NCI-H2029 (cell line): ENCODE results near the gene EXO5.
"Not testable (repeated sequence)": the region's sequence is repeated elsewhere in the genome, so short reads cannot be mapped to it uniquely, and the experiment has no call there.

ENCODE experiments used
- DNase-seq: peaks from one replicate; lab custom pipeline; 2025; lab: John Stamatoyannopoulos, UW

EXO5 gene, protein sequence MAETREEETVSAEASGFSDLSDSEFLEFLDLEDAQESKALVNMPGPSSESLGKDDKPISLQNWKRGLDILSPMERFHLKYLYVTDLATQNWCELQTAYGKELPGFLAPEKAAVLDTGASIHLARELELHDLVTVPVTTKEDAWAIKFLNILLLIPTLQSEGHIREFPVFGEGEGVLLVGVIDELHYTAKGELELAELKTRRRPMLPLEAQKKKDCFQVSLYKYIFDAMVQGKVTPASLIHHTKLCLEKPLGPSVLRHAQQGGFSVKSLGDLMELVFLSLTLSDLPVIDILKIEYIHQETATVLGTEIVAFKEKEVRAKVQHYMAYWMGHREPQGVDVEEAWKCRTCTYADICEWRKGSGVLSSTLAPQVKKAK

GRCh38 chr1:40508375-40509341, at the start of gene EXO5:
Gene EXO5, plus strand, starts transcription at chr1:40508767. Its CDS starts 5,778 bp downstream, at chr1:40514545.
- DNase-seq, result peak; percentile 99

GRCh38 chr1:40462956-40463590, 45.5 kb upstream of the EXO5 start:
- DNase-seq, result no peak

- no peak for DNase-seq
Observed at GRCh38 chr1:40469327-40469726, 39.2 kb upstream of the EXO5 start.

DNA sequence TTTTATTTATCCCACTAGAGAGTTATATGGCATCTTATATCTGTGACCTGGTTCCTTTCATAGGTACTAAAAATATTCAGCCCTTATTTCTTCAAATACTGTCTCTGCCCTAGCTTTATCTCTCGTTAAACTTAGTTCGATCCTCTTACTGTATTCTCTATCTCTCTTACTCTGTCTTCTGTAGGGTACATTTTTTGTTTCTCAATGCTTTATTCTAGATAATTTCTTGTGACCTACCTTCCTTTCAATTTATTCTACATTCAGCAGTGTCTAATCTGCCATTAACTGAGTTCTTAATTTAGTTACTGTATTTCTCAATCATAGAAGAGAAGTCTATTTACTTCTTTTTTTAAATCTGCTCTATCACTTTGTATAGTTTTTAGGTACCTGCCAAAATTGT, 33.3 kb upstream of the EXO5 start:
- DNase-seq, result no peak

GRCh38 chr1:40476924-40477677, 31.5 kb upstream of the EXO5 start, which contains the start of gene ZFP69:
Gene ZFP69, plus strand, starts transcription at chr1:40477290. Its CDS starts 2,072 bp downstream, at chr1:40479362.
- peak; percentile 99 for DNase-seq

DNA sequence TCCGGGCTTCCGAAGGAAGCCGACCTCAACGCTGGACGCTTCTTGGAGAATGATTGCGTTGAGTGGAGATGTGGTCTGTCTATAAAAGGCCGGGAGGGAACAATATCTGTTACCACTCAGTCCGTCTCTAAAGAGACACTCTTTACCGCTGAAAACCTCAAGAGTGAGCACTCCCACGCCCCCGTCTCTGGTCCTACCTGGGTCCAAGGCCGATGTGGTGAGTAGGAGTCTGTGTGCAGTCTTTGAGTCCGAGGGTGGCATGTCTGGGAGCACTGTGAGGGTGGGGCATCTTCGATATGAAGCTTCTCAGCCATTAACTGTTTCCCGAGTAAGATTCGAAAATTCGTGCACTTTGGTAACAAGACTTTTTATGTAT, 30.9 kb upstream of the EXO5 start:
- DNase-seq, result peak; percentile 69

DNA sequence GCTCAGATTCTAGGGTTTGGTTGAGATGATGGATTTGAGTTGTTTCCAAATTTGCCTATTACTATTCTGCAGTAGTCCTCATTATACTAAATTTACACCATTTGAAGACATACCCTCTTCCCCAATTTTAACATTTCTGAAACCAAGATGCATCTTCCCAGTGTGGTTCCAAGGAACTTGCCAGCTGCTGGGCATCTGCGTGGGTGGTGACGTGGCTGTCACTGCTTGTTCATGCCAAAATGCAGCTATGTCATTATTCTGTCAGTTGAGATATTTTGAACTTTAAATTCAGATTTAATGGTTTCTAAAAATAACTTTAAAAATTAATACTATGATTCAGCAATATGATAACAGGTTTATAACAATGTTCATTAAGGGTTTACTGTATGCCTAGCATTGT, 30.3 kb upstream of the EXO5 start:
- no peak for DNase-seq

GRCh38 chr1:40479156-40479555, 29.4 kb upstream of the EXO5 start:
- DNase-seq, result no peak

GRCh38 chr1:40495315-40495903, 13.2 kb upstream of the EXO5 start:
- DNase-seq, result no peak

DNA sequence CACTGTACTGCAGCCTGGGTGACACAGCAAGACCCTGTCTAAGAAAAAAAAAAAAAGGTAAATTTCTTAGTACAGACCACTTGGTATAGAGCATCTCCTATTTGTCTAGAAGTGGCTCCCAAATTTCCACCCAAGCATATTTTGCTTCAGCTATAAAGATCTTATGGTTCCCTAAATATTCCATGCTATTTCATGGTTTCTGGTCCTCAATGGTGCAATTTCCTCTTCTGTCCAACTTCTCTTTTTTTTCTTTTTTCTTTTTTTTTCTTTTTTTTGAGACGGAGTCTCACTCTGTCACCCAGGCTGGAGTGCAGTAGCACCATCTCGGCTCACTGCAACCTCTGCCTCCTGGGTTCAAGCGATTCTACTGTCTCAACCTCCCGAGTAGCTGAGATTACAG, 5.9 kb upstream of the EXO5 start:
- not testable (repeated sequence) for DNase-seq

GRCh38 chr1:40507973-40508372, 594 bp upstream of the EXO5 start:
- no peak for DNase-seq

DNA sequence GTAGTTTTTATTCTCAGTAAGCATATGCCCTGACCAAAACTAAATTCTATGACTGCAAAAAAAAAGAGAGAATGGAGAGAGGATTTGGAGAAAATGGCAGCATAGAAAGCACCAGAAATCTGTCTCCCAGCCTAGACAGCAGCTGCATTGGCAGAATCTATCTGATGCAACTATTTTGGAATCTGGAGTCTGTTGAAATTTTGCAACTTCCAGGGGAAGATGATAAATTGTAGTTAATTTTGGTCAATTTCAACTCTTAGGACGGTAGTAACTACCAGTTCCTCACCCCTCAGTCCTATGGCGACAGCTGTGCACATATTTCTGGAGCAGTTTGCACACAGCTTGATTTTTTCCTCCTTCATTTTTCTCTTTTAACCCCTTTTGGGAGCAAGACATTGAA, 10.9 kb downstream of the EXO5 start:
- no peak for DNase-seq

DNA sequence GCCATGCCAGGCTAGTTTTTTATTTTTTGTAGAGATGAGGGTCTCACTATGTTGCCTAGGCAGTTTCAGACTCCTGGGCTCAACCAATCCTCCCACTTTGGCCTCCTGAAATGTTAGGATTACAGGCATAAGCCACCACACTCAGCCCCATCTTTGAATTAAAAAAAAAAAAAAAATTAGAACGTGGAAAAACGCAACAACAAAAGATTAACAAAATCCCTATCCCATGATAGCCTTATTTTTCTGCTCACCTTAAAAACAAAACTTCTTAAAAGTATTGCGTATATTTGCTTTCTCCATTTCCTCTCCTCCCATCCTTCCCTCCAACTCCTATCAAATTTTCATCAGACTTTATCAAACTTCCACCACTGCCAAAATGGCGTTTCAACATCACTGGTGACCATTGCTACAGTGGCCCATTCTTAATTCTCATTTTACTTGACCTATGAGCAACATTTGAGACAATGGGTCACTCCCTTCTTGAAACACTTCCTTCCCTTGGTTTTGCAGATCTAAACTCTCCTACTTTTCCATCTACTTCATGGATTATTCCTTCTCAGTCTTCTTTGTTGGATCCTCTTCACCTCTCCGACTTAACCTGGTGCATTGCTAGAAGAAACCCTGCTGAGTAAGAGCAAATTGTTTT, 22.3 kb downstream of the EXO5 start:
- DNase-seq, result peak; percentile 86

GRCh38 chr1:40531381-40532061, 23.0 kb downstream of the EXO5 start, which contains the start of gene ZNF684:
Gene ZNF684, plus strand, starts transcription at chr1:40531637. Its CDS starts 1,530 bp downstream, at chr1:40533167.
- DNase-seq, result peak; percentile 100

GRCh38 chr1:40532062-40532389, 23.5 kb downstream of the EXO5 start:
- no peak for DNase-seq

- peak; percentile 88 for DNase-seq
Observed at GRCh38 chr1:40532844-40533424, 24.4 kb downstream of the EXO5 start.

- no peak for DNase-seq
Observed at GRCh38 chr1:40534589-40534988, 26.0 kb downstream of the EXO5 start.

DNA sequence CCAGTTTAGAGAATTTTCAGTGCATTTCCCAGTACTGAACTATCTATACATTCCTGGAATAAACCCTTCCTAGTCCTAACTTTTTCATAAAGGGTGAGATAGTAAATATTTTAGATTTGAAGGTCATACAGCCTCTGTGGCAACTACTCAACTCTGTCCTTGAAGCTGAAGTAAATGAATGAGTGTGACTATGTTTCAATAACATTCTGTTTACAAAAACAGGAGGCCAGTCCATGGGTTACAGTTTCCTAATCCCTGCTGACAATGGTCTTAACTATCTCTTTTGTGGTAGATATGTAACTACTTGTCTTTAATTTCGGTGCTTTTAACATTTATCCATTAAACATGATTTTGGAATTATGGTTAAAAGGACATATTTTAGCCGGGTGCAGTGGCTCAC, 27.2 kb downstream of the EXO5 start:
- no peak for DNase-seq

GRCh38 chr1:40539338-40539737, 30.8 kb downstream of the EXO5 start:
- no peak for DNase-seq

DNA sequence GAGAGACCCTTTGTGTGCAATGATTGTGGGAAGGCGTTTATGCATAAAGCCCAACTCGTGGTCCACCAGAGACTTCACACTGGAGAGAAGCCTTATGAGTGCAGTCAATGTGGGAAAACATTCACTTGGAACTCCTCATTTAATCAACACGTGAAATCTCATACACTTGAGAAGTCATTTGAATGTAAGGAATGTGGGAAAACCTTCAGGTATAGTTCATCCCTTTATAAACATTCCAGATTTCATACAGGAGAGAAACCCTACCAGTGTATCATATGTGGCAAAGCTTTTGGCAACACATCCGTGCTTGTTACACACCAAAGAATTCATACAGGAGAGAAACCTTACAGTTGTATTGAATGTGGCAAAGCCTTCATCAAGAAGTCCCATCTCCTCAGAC, 38.4 kb downstream of the EXO5 start:
- no peak for DNase-seq
